ENCODE data around the gene TMC3.
A peak's percentile ranks its signal among the peaks of the same experiment; 100 is the strongest.
"Not testable (repeated sequence)": the region's sequence is repeated elsewhere in the genome, so short reads cannot be mapped to it uniquely, and the experiment has no call there.

Gene TMC3

GRCh38 chr15:81343371-81343770, 30.6 kb downstream of the TMC3 start:
- DNase-seq: no peak

GRCh38 chr15:81341351-81341750, 32.7 kb downstream of the TMC3 start:
- no peak for DNase-seq

GRCh38 chr15:81339851-81340250, 34.2 kb downstream of the TMC3 start:
- no peak for DNase-seq

GRCh38 chr15:81339321-81339720, 34.7 kb downstream of the TMC3 start:
- DNase-seq: no peak

DNA sequence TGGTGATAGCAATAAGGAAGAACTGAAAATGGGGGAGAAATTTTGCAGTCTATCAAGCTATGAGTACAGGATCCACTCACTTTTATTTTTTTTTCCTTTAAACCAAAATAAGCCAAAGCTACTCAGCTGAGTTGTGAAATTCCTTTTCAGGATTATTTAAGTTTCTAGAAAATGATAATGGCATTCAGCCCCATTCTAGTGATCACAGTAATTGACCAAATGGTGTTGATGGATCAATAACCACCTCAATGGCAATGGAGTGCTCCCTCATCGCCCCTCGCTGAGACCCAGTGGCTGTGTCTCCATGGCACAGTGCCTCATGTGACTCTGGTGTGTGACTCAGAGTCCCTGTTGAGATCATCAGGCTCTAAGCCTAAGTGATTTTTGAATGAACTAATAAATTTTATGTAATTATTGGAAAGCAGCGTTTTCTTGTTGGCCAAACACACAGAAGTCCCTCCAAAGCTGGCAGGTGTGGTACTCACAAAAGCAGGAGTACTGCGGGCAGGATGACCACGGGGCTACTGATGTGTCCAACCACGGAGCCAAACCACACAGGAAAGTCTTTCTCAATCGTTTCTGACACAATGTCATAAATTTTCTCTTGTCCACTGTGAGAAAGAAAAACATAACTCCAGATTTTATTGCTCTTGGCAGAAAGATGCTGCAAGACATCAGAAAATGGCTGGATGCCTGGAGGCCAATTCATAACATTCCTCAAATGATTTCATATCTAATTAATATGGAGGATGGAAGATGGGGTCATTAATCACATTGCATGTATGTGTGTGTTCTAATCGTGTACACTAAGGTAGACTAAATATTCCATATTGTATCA, 35.6 kb downstream of the TMC3 start:
- no peak for DNase-seq

- DNase-seq: no peak
Observed at GRCh38 chr15:81337713-81338157, 36.3 kb downstream of the TMC3 start.

GRCh38 chr15:81337241-81337640, 36.8 kb downstream of the TMC3 start:
- no peak for DNase-seq

DNA sequence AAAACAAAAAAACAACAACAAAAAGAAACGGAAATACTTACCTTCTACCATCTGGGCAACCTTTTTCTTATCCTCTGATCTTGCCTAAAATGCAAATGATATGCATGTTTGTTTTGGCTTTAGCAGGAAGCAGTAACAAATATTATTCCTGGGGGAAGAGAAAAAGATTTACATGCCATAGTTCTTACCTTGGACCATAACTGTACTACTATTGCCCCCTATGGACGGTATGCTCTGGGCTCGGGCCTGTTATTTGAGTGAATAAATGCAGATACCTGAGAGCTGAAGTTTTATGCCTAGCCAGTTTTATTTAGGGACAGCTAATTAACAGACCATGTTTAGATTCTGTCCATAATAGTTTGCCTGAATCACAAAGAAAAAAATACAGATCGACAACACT, 37.4 kb downstream of the TMC3 start:
- DNase-seq: no peak

- no peak for DNase-seq
Observed at GRCh38 chr15:81335631-81336030, 38.4 kb downstream of the TMC3 start.

GRCh38 chr15:81334768-81335435, 39.1 kb downstream of the TMC3 start:
- DNase-seq: no peak

DNA sequence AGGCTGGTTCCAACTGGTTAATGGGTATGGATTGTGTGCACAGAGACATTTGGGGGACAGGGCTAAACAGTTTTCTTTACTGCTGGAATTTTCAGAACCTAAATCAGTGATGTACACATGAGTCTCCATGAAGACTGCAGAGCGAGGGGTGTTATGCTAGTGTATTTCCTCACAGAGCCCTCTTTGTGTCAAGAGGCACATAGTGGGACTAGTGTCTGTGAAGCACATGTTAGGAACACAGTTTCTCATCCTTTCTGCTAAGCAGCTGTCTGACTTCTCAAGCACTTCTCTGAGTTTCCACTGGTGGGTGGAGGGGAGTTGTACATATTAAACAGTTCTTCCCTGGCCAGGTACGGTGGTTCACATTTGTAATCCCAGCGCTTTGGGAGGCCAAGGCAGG, 40.6 kb downstream of the TMC3 start:
- no peak for DNase-seq

DNA sequence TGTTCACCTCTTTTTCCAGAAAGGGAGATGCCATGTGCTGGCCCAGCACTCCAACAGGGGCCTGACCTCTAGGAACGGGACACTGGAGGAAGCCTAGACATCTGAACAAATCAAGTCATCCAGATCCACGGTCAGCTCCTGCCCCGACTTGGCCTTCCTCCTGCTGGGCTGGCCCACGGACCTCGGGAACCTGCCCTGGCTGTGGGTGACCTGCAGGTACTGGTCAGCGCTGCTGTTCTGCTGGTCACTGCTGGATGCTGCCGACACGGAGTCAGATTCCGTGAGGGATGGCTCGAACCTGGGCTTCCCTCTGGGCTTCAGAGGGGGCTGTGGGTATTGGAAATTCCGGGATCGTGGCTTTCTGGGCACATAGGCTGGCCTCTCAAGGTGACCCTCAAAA, 41.7 kb downstream of the TMC3 start:
- DNase-seq: no peak

DNA sequence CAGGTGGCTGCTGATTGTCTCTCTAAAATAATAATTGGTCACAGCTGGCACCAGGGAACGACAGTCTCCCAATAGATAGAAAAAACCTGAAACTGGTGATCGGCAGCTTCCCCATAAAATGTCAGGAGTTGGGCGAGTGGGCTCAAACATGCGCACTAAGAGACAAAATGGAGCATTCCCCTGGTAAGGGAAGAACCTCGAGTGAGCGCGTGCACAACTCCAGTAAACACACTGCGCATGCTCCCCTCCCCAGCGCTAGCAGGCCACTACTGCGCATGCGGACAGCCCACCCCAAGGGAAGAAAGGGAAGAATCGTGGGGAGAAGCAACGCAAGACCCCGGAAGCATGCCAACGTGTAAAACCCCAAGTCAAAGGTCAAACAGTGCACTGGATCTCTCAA, 42.4 kb downstream of the TMC3 start:
- DNase-seq: no peak

- DNase-seq: not testable (repeated sequence)
Observed at GRCh38 chr15:81331141-81331540, 42.9 kb downstream of the TMC3 start.

GRCh38 chr15:81330366-81331090, 43.5 kb downstream of the TMC3 start:
- DNase-seq: no peak

- DNase-seq: no peak
Observed at GRCh38 chr15:81329446-81329845, 44.6 kb downstream of the TMC3 start.

- DNase-seq: no peak
Observed at GRCh38 chr15:81327516-81327915, 46.5 kb downstream of the TMC3 start.

GRCh38 chr15:81326466-81327212, 47.4 kb downstream of the TMC3 start:
- no peak for DNase-seq

DNA sequence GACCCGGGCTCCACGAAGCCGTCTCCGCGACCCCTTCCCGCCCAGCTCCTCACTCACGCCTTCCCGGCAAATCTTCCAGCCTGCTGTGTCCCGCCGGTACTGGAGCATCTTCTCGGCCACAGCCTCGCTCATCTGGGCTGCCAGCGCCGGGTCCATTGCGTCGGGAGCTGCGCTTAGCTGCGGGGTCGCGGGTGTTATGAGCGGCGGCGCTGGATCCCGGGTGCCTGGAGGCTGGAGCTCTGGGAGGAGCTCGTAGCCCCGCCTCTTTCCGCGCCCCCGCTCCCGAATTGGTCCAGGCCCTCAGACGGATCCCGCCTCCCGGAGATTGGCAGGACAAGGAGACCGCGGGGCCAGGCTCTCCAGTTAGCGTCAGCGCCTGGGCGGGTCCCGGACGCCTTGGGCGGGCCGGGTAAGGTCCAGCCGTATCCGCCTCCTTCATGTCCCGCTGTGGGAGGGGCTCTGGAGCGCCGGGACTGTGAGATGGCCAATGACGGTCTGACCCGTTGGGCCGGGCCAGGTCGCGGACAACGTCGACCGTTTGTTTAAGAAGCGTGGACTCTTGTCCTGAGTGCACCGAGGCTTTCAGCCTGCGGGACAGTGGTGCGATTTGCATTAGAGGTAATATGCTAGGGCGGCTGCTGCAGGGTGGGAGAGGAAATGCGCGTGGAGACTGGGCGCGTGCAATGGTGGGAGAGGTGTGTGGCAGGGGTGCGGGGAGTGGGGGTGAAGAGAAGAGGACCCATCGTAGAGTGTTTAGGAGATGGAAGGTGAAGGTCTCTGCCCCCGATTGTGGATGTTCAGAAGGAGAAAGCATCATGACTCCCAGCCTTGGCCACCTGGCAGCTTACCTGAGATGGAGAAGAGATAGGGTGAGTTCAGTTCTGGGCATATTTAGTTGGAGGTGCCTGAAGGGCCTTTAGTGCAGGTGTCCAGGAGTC, 49.8 kb downstream of the TMC3 start, which contains the start of gene STARD5:
Gene STARD5, minus strand, starts transcription at position 198 of the 938 bp plus-strand sequence. Its CDS starts 42 bp downstream, at position 156.
- DNase-seq: peak; percentile 97 to 98

DNA sequence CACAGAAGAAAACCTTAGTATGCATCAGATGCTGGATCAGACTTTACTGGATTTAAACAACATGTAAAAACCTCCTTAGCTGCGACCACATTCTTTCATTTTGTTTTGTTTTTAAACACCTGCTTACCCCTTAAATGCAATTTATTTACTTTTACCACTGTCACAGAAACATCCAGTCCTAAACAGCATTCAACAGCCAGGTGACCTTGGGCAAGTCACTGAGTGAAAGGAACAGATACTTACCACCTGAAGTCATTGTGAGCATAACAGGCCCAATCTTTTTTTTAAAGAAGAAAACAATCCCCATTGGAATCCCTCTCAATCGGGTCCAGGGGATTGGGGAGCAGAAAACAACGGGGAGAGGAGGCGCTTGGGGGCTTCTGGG, 50.5 kb downstream of the TMC3 start:
- no peak for DNase-seq

- no peak for DNase-seq
Observed at GRCh38 chr15:81322676-81323253, 51.2 kb downstream of the TMC3 start.

Measured in NCI-H524 (cell line).